ENCODE measurements around the gene FRYL. TPM values are rescaled to one million over a fixed set of nuclear protein-coding genes. Genes with fewer than 3 reads are reported as not detected.
A peak's percentile ranks its signal among the peaks of the same experiment; 100 is the strongest.

FRYL gene
- total RNA-seq, 1 experiment from 2014 or later, result 29.9 TPM

- H3K9ac ChIP-seq (ENCODE audit: low read length), result no peak overlapping the region
- 0 out of 2 replicates have a peak overlapping the region, but pooled peaks have one; percentile 86 for H3K4me2 ChIP-seq (ENCODE audit: low read length)
- ChIA-PET POLR2A (ENCODE audit: unreplicated experiment) (no interaction called here), CTCF (no interaction called here)
- no peaks in the 10 kb centered on the region for H3K79me2 ChIP-seq (ENCODE audit: low read length)
- BruUV-seq (replicated peaks), result no TSS peak
- ATAC-seq (no peak), DNase-seq (no peak)
- TF ChIP-seq EZH2 (IDR thresholded peaks at IDR 0.05; ENCODE audit: low read length, unreplicated experiment) (no peak), CTCF (conservative IDR thresholded peaks at IDR 0.05; ENCODE audit: low read depth, low read length) (no peak), EZH2phosphoT487 (IDR thresholded peaks at IDR 0.05; ENCODE audit: borderline replicate concordance, low read length) (no peak)
- intact Hi-C loops (cut with micrococcal nuclease), result no loop called here
- no peaks in the 10 kb centered on the region for H3F3A ChIP-seq (ENCODE audit: low read length, unreplicated experiment)
- H3K36me3 ChIP-seq (ENCODE audit: low read depth, low read length), result no peaks in the 10 kb centered on the region
- peak overlapping the region; percentile 81 for H3K27ac ChIP-seq (ENCODE audit: low read length)
- H3K9me2 ChIP-seq (replicated peaks; ENCODE audit: low read length), result no peaks in the 10 kb centered on the region
- no peak overlapping the region for H3K4me3 ChIP-seq (ENCODE audit: low read length)
- no peaks in the 10 kb centered on the region for H3K27me3 ChIP-seq (ENCODE audit: low read length)
- H4K20me1 ChIP-seq (ENCODE audit: low read length), result no peaks in the 10 kb centered on the region
- H3K4me1 ChIP-seq (ENCODE audit: insufficient read depth, low read length), result peaks cover 25% of the 10 kb centered on the region
- H3K9me3 ChIP-seq (ENCODE audit: low read length), result no peaks in the 10 kb centered on the region
- no peak overlapping the region for H2AFZ ChIP-seq (ENCODE audit: low read length)
Observed at GRCh38 chr4:48604041-48604440, 176.0 kb downstream of the FRYL start.

- ChIA-PET POLR2A (ENCODE audit: unreplicated experiment) (no interaction called here), CTCF (no interaction called here)
- no peaks in the 10 kb centered on the region for H3K79me2 ChIP-seq (ENCODE audit: low read length)
- H3K4me2 ChIP-seq (ENCODE audit: low read length), result peak overlapping the region; percentile 86
- H3K9ac ChIP-seq (ENCODE audit: low read length), result no peak overlapping the region
- peak overlapping the region; percentile 60; the same call in 1 of the 2 replicates for H3K4me3 ChIP-seq (ENCODE audit: low read length)
- no peak overlapping the region for H2AFZ ChIP-seq (ENCODE audit: low read length)
- H3K9me2 ChIP-seq (replicated peaks; ENCODE audit: low read length), result no peaks in the 10 kb centered on the region
- no peaks in the 10 kb centered on the region for H3K9me3 ChIP-seq (ENCODE audit: low read length)
- DNase-seq (peak; percentile 43), ATAC-seq (peak; percentile 75)
- no TSS peak for BruUV-seq (replicated peaks)
- H4K20me1 ChIP-seq (ENCODE audit: low read length), result no peaks in the 10 kb centered on the region
- peak overlapping the region; percentile 81 for H3K27ac ChIP-seq (ENCODE audit: low read length)
- H3K36me3 ChIP-seq (ENCODE audit: low read depth, low read length), result peaks cover 4% of the 10 kb centered on the region
- H3F3A ChIP-seq (ENCODE audit: low read length, unreplicated experiment), result no peaks in the 10 kb centered on the region
- TF ChIP-seq EZH2 (IDR thresholded peaks at IDR 0.05; ENCODE audit: low read length, unreplicated experiment) (no peak), EZH2phosphoT487 (IDR thresholded peaks at IDR 0.05; ENCODE audit: borderline replicate concordance, low read length) (no peak), CTCF (conservative IDR thresholded peaks at IDR 0.05; ENCODE audit: low read depth, low read length) (no peak)
- intact Hi-C loops (cut with micrococcal nuclease), result loop anchor here (2.0 kb wide), 1 partner anchor 65 kb away; no protein-coding TSS in a partner anchor
- peaks cover 25% of the 10 kb centered on the region for H3K4me1 ChIP-seq (ENCODE audit: insufficient read depth, low read length)
- no peaks in the 10 kb centered on the region for H3K27me3 ChIP-seq (ENCODE audit: low read length)
Observed at GRCh38 chr4:48603366-48604003, 176.6 kb downstream of the FRYL start.

- H3K9ac ChIP-seq (ENCODE audit: low read length), result peak overlapping the region; percentile 44
- peak overlapping the region; percentile 81 for H3K27ac ChIP-seq (ENCODE audit: low read length)
- ATAC-seq (peak; percentile 45), DNase-seq (peak; percentile 46)
- H3K79me2 ChIP-seq (ENCODE audit: low read length), result no peaks in the 10 kb centered on the region
- no TSS peak for BruUV-seq (replicated peaks)
- peaks cover 4% of the 10 kb centered on the region for H3K36me3 ChIP-seq (ENCODE audit: low read depth, low read length)
- ChIA-PET CTCF (no interaction called here), POLR2A (ENCODE audit: unreplicated experiment) (no interaction called here)
- no peaks in the 10 kb centered on the region for H3K27me3 ChIP-seq (ENCODE audit: low read length)
- H3K9me2 ChIP-seq (replicated peaks; ENCODE audit: low read length), result no peaks in the 10 kb centered on the region
- H3K4me1 ChIP-seq (ENCODE audit: insufficient read depth, low read length), result peaks cover 25% of the 10 kb centered on the region
- H3K9me3 ChIP-seq (ENCODE audit: low read length), result no peaks in the 10 kb centered on the region
- no peaks in the 10 kb centered on the region for H4K20me1 ChIP-seq (ENCODE audit: low read length)
- H2AFZ ChIP-seq (ENCODE audit: low read length), result peak overlapping the region; percentile 47; the same call in 1 of the 2 replicates
- TF ChIP-seq CTCF (conservative IDR thresholded peaks at IDR 0.05; ENCODE audit: low read depth, low read length) (no peak), EZH2phosphoT487 (IDR thresholded peaks at IDR 0.05; ENCODE audit: borderline replicate concordance, low read length) (no peak), EZH2 (IDR thresholded peaks at IDR 0.05; ENCODE audit: low read length, unreplicated experiment) (no peak)
- H3F3A ChIP-seq (ENCODE audit: low read length, unreplicated experiment), result no peaks in the 10 kb centered on the region
- H3K4me3 ChIP-seq (ENCODE audit: low read length), result peak overlapping the region; percentile 60
- peak overlapping the region; percentile 86 for H3K4me2 ChIP-seq (ENCODE audit: low read length)
- intact Hi-C loops (cut with micrococcal nuclease), result loop anchor here (2.0 kb wide), 1 partner anchor 66 kb away; no protein-coding TSS in a partner anchor
Observed at GRCh38 chr4:48602763-48603162, 177.3 kb downstream of the FRYL start.

Data from PC-3 (cell line).